Stimulated activated CD8-positive, alpha-beta memory T cell treated with anti-CD3 and anti-CD28 coated beads, Interleukin-4, amount 100 ng/mL, for 48 hours (primary cell): ENCODE measurements around the gene PCGF6.
A peak's percentile ranks its signal among the peaks of the same experiment; 100 is the strongest.

Experiments used
- DNase-seq: peaks from one replicate; pipeline ENCODE4 v3.0.0-alpha.2; 2020

PCGF6 gene

GRCh38 chr10:103254538-103255325 lies 96.2 kb downstream of the PCGF6 start:
- peak; percentile 37 for DNase-seq

- no peak for DNase-seq
These were observed 96.8 kb downstream of the PCGF6 start for GRCh38 chr10:103254113-103254512.
